H1 (cell line): Measurements from ENCODE around the gene TAF3. TPM values are rescaled to one million over a fixed set of nuclear protein-coding genes. Genes with fewer than 3 reads are reported as not detected.

ENCODE experiments used
- CTCF ChIA-PET: fragments of 300-600 bp; sonication (Branson Sonifier 250); formaldehyde crosslinking; loops from one replicate; lab custom pipeline; 2021; ENCODE audit not compliant: partially characterized antibody; lab: Charles Lee
- POLR2A ChIA-PET: fragments of 300-600 bp; sonication (Branson Sonifier 250); formaldehyde crosslinking; loops from one replicate; lab custom pipeline; 2021; ENCODE audit warnings: inconsistent platforms; ENCODE audit not compliant: partially characterized antibody; lab: Charles Lee
- DNase-seq, 2 experiments: peaks; one replicate each; pipeline versions ENCODE4 v3.0.0 to v3.0.0-alpha.2; 2010 to 2022; ENCODE audit warnings: low spot score in 2 of 2, low read depth in 1 of 2, mixed read lengths in 1 of 2
- FAIRE-seq: peaks from 2 replicates; lab custom pipeline; 2011; peaks lifted over from hg19 to GRCh38; lab: Jason Lieb, UNC
- H2AFZ ChIP-seq: 2 replicates; pipeline ENCODE4 v1.8.1; 2012; ENCODE audit warnings: low read length, inconsistent platforms
- H2AK5ac ChIP-seq: 2 replicates; pipeline ENCODE4 v1.6.1; 2013; ENCODE audit warnings: low read depth, low read length
- H2BK120ac ChIP-seq: replicated peaks from 2 replicates; pipeline ENCODE3; 2013; ENCODE audit warnings: low read depth, low read length, inconsistent platforms
- H2BK12ac ChIP-seq: 2 replicates; pipeline ENCODE4 v1.6.1; 2013; ENCODE audit warnings: low read depth, low read length
- H2BK15ac ChIP-seq: 2 replicates; pipeline ENCODE4 v1.6.1; 2013; ENCODE audit warnings: low read length
- H2BK20ac ChIP-seq: 2 replicates; pipeline ENCODE4 v1.6.1; 2013; ENCODE audit warnings: low read length
- H2BK5ac ChIP-seq: 2 replicates; pipeline ENCODE4 v1.6.1; 2013; ENCODE audit warnings: low read depth, low read length
- H3K14ac ChIP-seq: 2 replicates; pipeline ENCODE4 v1.6.1; 2013; ENCODE audit warnings: inconsistent platforms; ENCODE audit not compliant: insufficient read length
- H3K18ac ChIP-seq: 2 replicates; pipeline ENCODE4 v1.6.1; 2013; ENCODE audit warnings: low read length; ENCODE audit errors: extremely low read depth
- H3K23ac ChIP-seq: 2 replicates; pipeline ENCODE4 v1.6.1; 2013; ENCODE audit warnings: inconsistent platforms; ENCODE audit not compliant: insufficient read length
- H3K23me2 ChIP-seq: 2 replicates; pipeline ENCODE4 v1.6.1; 2013; ENCODE audit warnings: low read depth, low read length
- H3K27ac ChIP-seq: 2 replicates; pipeline ENCODE4 v1.6.1; 2011; ENCODE audit warnings: low read depth, low read length, inconsistent platforms
- H3K27me3 ChIP-seq, 4 experiments: replicated peaks in 1 of 4; 1 replicate in 1 of 4; 2 replicates in 3 of 4; pipeline versions ENCODE4 v1.6.1 to v1.8.1; 2011 to 2013; ENCODE audit warnings: low read length in 3 of 4, mild to moderate bottlenecking in 3 of 4, inconsistent platforms in 2 of 4, mixed read lengths in 2 of 4, moderate library complexity in 1 of 4; ENCODE audit not compliant: control insufficient read depth in 3 of 4, insufficient read depth in 3 of 4; ENCODE audit errors: extremely low read depth in 1 of 4
- H3K36me3 ChIP-seq, 4 experiments: 2 replicates each; pipeline versions ENCODE4 v1.6.1 to v1.8.1; 2011 to 2013; ENCODE audit warnings: mild to moderate bottlenecking in 4 of 4, low read length in 3 of 4, moderate library complexity in 2 of 4, control low read depth in 1 of 4, inconsistent platforms in 1 of 4; ENCODE audit not compliant: insufficient read depth in 4 of 4, control insufficient read depth in 2 of 4
- H3K4ac ChIP-seq: replicated peaks from 2 replicates; pipeline ENCODE3; 2013; ENCODE audit warnings: low read length, low read depth, mixed read lengths, inconsistent platforms; ENCODE audit not compliant: insufficient read length
- H3K4me1 ChIP-seq, 4 experiments: replicated peaks in 1 of 4; 1 replicate in 1 of 4; 2 replicates in 3 of 4; pipeline versions ENCODE4 v1.6.1 to v1.8.1; 2011 to 2013; ENCODE audit warnings: low read length in 3 of 4, inconsistent platforms in 2 of 4, mixed read lengths in 1 of 4; ENCODE audit not compliant: insufficient read depth in 4 of 4, control insufficient read depth in 3 of 4
- H3K4me2 ChIP-seq, 2 experiments: 2 replicates each; pipeline versions ENCODE4 v1.6.1 to v1.8.1; 2011 to 2013; ENCODE audit warnings: low read depth in 2 of 2, low read length in 2 of 2, control low read depth in 1 of 2, inconsistent platforms in 1 of 2, mild to moderate bottlenecking in 1 of 2; ENCODE audit not compliant: insufficient read depth in 1 of 2
- H3K4me3 ChIP-seq, 4 experiments: fragments of 200-600, 300-600 bp in 1 of 4; sonication (generic), shearing (Covaris generic), sonication (Bioruptor Twin) in 1 of 4; 2 replicates each; pipeline versions ENCODE4 v1.5.1 to v1.8.1; 2011 to 2016; ENCODE audit warnings: low read length in 4 of 4, low read depth in 3 of 4, control low read depth in 2 of 4, inconsistent platforms in 2 of 4, mild to moderate bottlenecking in 2 of 4, mixed read lengths in 1 of 4, moderate library complexity in 1 of 4; ENCODE audit not compliant: insufficient read depth in 2 of 4; ENCODE audit errors: extremely low read depth in 1 of 4
- H3K56ac ChIP-seq: replicated peaks from 2 replicates; pipeline ENCODE3; 2013; ENCODE audit warnings: low read depth, mild to moderate bottlenecking, mixed read lengths, low read length, inconsistent platforms; ENCODE audit not compliant: insufficient read length
- H3K79me1 ChIP-seq: 2 replicates; pipeline ENCODE4 v1.6.1; 2013; ENCODE audit warnings: low read depth, low read length, control low read depth
- H3K79me2 ChIP-seq, 2 experiments: 2 replicates each; pipeline versions ENCODE4 v1.6.1 to v1.8.1; 2012 to 2013; ENCODE audit warnings: low read length in 2 of 2, mild to moderate bottlenecking in 2 of 2, inconsistent platforms in 1 of 2; ENCODE audit not compliant: insufficient read depth in 2 of 2, control insufficient read depth in 1 of 2
- H3K9ac ChIP-seq, 4 experiments: replicated peaks in 1 of 4; 1 replicate in 1 of 4; 2 replicates in 3 of 4; pipeline versions ENCODE4 v1.6.1 to v1.8.1; 2011 to 2013; ENCODE audit warnings: low read depth in 3 of 4, low read length in 3 of 4, control low read depth in 2 of 4, mild to moderate bottlenecking in 2 of 4, moderate library complexity in 2 of 4, inconsistent platforms in 1 of 4; ENCODE audit errors: extremely low read depth in 1 of 4
- H3K9me3 ChIP-seq, 2 experiments: 2 replicates each; pipeline versions ENCODE4 v1.6.1 to v1.8.1; 2012 to 2013; ENCODE audit warnings: mild to moderate bottlenecking in 2 of 2, moderate library complexity in 2 of 2, control low read depth in 1 of 2, inconsistent platforms in 1 of 2, low read depth in 1 of 2, low read length in 1 of 2, mixed read lengths in 1 of 2; ENCODE audit not compliant: insufficient read depth in 2 of 2
- H4K20me1 ChIP-seq, 2 experiments: replicated peaks in 1 of 2; 2 replicates each; pipeline versions ENCODE3 to v1.8.1; 2011 to 2013; ENCODE audit warnings: inconsistent platforms in 2 of 2, low read length in 2 of 2, mild to moderate bottlenecking in 1 of 2; ENCODE audit not compliant: insufficient read depth in 2 of 2, control insufficient read depth in 1 of 2
- H4K5ac ChIP-seq: 2 replicates; pipeline ENCODE4 v1.6.1; 2013; ENCODE audit warnings: low read length, low read depth, mixed read lengths, inconsistent platforms; ENCODE audit not compliant: insufficient read length
- H4K8ac ChIP-seq: 2 replicates; pipeline ENCODE4 v1.8.0; 2013; ENCODE audit warnings: mild to moderate bottlenecking, moderate library complexity, low read length, inconsistent platforms; ENCODE audit not compliant: insufficient read depth; ENCODE audit errors: extremely low read depth
- H4K91ac ChIP-seq: replicated peaks from 2 replicates; pipeline ENCODE3; 2013; ENCODE audit warnings: low read length, mixed read lengths, inconsistent platforms; ENCODE audit not compliant: insufficient read length
- BACH1 ChIP-seq: IDR thresholded peaks from 2 replicates; pipeline ENCODE4 v1.6.1; 2012; ENCODE audit warnings: low read length, improper control_type of control experiment
- CEBPB ChIP-seq: IDR thresholded peaks from 2 replicates; pipeline ENCODE4 v1.6.1; 2012; ENCODE audit warnings: low read depth, low read length
- GTF2F1 ChIP-seq: IDR thresholded peaks from 2 replicates; pipeline ENCODE4 v1.6.1; 2012; ENCODE audit warnings: low read depth, low read length, improper control_type of control experiment, borderline replicate concordance
- NANOG ChIP-seq: IDR thresholded peaks from 2 replicates; pipeline ENCODE4 v1.6.1; 2011; ENCODE audit warnings: low read length, low read depth, mild to moderate bottlenecking, inconsistent platforms; ENCODE audit not compliant: insufficient read depth, poor library complexity, severe bottlenecking
- PHF8 ChIP-seq: fragments of 200-600 bp; sonication (generic); conservative IDR thresholded peaks from 2 replicates; pipeline ENCODE4 v1.7.1; 2012; ENCODE audit warnings: low read depth, mild to moderate bottlenecking, inconsistent platforms, low read length, moderate library complexity
- POLR2A ChIP-seq, 2 experiments: IDR thresholded peaks; 1 replicate in 1 of 2; 2 replicates in 1 of 2; pipeline ENCODE4 v1.6.1; 2011; ENCODE audit warnings: low read depth in 2 of 2, low read length in 2 of 2, mild to moderate bottlenecking in 2 of 2; ENCODE audit errors: control extremely low read depth in 1 of 2
- RNF2 ChIP-seq: fragments of 200-900, 300-1000 bp; sonication (generic); IDR thresholded peaks from 2 replicates; pipeline ENCODE4 v1.7.1; 2016; ENCODE audit warnings: borderline replicate concordance, low read depth, mild to moderate bottlenecking, antibody characterized with exemption, low read length; ENCODE audit not compliant: poor library complexity, severe bottlenecking; ENCODE audit errors: missing control alignments
- SP2 ChIP-seq: IDR thresholded peaks from 2 replicates; pipeline ENCODE4 v1.6.1; 2012; ENCODE audit warnings: mild to moderate bottlenecking, low read length, inconsistent platforms
- TAF1 ChIP-seq: IDR thresholded peaks from 2 replicates; pipeline ENCODE4 v1.6.1; 2011; ENCODE audit warnings: mild to moderate bottlenecking, low read depth, low read length
- TBP ChIP-seq: IDR thresholded peaks from 2 replicates; pipeline ENCODE4 v1.6.1; 2011; ENCODE audit warnings: low read depth, low read length, improper control_type of control experiment
- WGBS, 2 experiments: shearing (Covaris generic) in 1 of 2; methylation state at CpG; one replicate each; pipeline versions ENCODE4 v1.1.6 to v1.1.7; 2013 to 2015; ENCODE audit warnings: low lambda C conversion rate in 2 of 2, mixed read lengths in 2 of 2, inconsistent platforms in 1 of 2, low coverage in 1 of 2, missing lambda C conversion rate in 1 of 2; ENCODE audit not compliant: insufficient replicate concordance in 2 of 2, insufficient coverage in 1 of 2, insufficient read length in 1 of 2; ENCODE audit errors: extremely low coverage in 1 of 2, missing lambda C conversion rate in 1 of 2; 5-methylcytosine and 5-hydroxymethylcytosine counted together
- polyA plus RNA-seq, 7 experiments: library from polyadenylated mRNA; depleted of rRNA in 3 of 7; stranded (reverse) in 5 of 7; unstranded in 2 of 7; fragments of >200 nt in 5 of 7; fragments of 200-250 nt in 2 of 7; gene quantifications; 1 replicate in 5 of 7; 2 replicates in 1 of 7; 4 replicates in 1 of 7; pipeline versions ENCODE4 v1.2.1 to v1.2.3, GENCODE V29; 2011 to 2013; ENCODE audit warnings: missing spikeins in 2 of 7, mixed read lengths in 2 of 7
- total RNA-seq: library from RNA; stranded (reverse); fragmentation: NEBNext Ultra II Directional; extraction: Animal tissue kit (Norgen Biotek cat#: 25700); gene quantifications from 2 replicates; pipeline ENCODE4 v1.2.1, GENCODE V29; 2021
- TF ChIP-seq, protein P1 (sequence below): IDR thresholded peaks from 2 replicates; pipeline ENCODE4 v1.6.1; 2012; ENCODE audit warnings: inconsistent platforms

The TAF3 gene
- total and polyA plus RNA-seq, 2 of the 8 experiments (the other 6 are each of a cell fraction or from before 2014, with no cell fraction given), result 1.5 to 11.2 TPM

DNA sequence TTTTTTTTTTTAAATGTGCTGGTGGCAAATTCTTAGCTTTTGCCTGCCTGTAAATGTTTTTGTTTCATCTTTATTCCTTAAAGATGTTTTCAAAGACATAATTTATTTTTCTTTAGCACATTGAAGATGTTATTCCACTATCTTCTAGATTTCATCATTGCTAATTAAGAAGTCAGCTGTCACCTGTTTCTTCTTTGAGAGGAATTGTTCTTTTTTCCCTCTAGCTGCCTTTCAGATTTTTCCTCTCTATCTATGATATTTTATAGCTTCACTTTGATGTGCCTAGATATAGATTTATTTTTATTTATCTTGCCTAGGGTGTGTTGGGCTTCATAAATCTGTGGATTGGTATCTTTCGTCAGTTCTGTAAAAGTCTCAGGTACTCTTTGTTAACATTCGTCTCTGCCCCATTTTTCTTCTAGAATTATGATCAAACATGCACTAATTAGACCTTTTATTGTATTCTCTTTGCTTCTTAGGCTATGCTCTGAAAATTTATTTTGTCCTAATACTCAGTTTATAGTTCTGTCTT, 186.2 kb downstream of the TAF3 start:
- no peak overlapping the region for H3K4ac ChIP-seq
- no peak for DNase-seq
- 46% methylated on average over 2 of the region's 2 CpGs; no CpG with 5 or more reads in 1 of the 2 experiments for WGBS, 2 experiments
- no peak overlapping the region for H2AFZ ChIP-seq
- H3K79me2 ChIP-seq, result no peaks in the 10 kb centered on the region
- no peak overlapping the region for H2BK12ac ChIP-seq
- FAIRE-seq, result no peak
- no peak overlapping the region for H3K56ac ChIP-seq
- H2BK20ac ChIP-seq, result no peak overlapping the region
- no peaks in the 10 kb centered on the region for H3K4me1 ChIP-seq
- no peak overlapping the region for H3K18ac ChIP-seq
- 0 out of 4 replicates have a peak, but pooled peaks cover 0 to 3% of the 10 kb centered on the region in 2 experiments for H3K9me3 ChIP-seq
- H4K91ac ChIP-seq, result no peak overlapping the region
- no peak overlapping the region for H2BK5ac ChIP-seq
- no peak overlapping the region for H4K5ac ChIP-seq
- H2BK15ac ChIP-seq, result no peak overlapping the region
- ChIA-PET POLR2A (no interaction called here), CTCF (no interaction called here)
- no peak overlapping the region for H3K27ac ChIP-seq
- H3K9ac ChIP-seq, result no peak overlapping the region
- H3K36me3 ChIP-seq, result no peaks in the 10 kb centered on the region; a peak in 1 of 8 replicates
- TF ChIP-seq BACH1 (no peak), POLR2A (IDR thresholded peaks at IDR 0.05; ENCODE audit: control extremely low read depth in 1 of 2, low read depth in 2 of 2, low read length in 2 of 2) (no peak), GTF2F1 (no peak), TBP (no peak), NANOG (no peak), CEBPB (no peak), RNF2 (no peak), SP2 (no peak), TAF1 (no peak), PHF8 (no peak)
- TF ChIP-seq, protein P1, sequence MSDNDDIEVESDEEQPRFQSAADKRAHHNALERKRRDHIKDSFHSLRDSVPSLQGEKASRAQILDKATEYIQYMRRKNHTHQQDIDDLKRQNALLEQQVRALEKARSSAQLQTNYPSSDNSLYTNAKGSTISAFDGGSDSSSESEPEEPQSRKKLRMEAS, result no peak
- no peaks in the 10 kb centered on the region for H3K23me2 ChIP-seq
- no peak overlapping the region for H2AK5ac ChIP-seq
- no peak overlapping the region for H3K14ac ChIP-seq
- H3K4me3 ChIP-seq, result no peak overlapping the region
- no peak overlapping the region for H3K23ac ChIP-seq
- H3K27me3 ChIP-seq, result no peaks in the 10 kb centered on the region
- H4K20me1 ChIP-seq, result no peaks in the 10 kb centered on the region
- H3K79me1 ChIP-seq, result no peaks in the 10 kb centered on the region
- no peak overlapping the region for H2BK120ac ChIP-seq
- no peak overlapping the region for H3K4me2 ChIP-seq
- H4K8ac ChIP-seq, result no peak overlapping the region
